Measurements from ENCODE around the gene LCN9.

The LCN9 gene

GRCh38 chr9:135689011-135689410 is 25.9 kb downstream of the LCN9 start:
- no peak overlapping the region for H3K27ac ChIP-seq (replicated peaks)
- TF ChIP-seq GABPA (IDR thresholded peaks at IDR 0.05; ENCODE audit: low read depth) (no peak), CTCF (IDR thresholded peaks at IDR 0.05; ENCODE audit: insufficient read depth, low read length) (no peak), SPI1 (IDR thresholded peaks at IDR 0.05; ENCODE audit: borderline replicate concordance, low read depth) (no peak)
- TF ChIP-seq, protein P1, sequence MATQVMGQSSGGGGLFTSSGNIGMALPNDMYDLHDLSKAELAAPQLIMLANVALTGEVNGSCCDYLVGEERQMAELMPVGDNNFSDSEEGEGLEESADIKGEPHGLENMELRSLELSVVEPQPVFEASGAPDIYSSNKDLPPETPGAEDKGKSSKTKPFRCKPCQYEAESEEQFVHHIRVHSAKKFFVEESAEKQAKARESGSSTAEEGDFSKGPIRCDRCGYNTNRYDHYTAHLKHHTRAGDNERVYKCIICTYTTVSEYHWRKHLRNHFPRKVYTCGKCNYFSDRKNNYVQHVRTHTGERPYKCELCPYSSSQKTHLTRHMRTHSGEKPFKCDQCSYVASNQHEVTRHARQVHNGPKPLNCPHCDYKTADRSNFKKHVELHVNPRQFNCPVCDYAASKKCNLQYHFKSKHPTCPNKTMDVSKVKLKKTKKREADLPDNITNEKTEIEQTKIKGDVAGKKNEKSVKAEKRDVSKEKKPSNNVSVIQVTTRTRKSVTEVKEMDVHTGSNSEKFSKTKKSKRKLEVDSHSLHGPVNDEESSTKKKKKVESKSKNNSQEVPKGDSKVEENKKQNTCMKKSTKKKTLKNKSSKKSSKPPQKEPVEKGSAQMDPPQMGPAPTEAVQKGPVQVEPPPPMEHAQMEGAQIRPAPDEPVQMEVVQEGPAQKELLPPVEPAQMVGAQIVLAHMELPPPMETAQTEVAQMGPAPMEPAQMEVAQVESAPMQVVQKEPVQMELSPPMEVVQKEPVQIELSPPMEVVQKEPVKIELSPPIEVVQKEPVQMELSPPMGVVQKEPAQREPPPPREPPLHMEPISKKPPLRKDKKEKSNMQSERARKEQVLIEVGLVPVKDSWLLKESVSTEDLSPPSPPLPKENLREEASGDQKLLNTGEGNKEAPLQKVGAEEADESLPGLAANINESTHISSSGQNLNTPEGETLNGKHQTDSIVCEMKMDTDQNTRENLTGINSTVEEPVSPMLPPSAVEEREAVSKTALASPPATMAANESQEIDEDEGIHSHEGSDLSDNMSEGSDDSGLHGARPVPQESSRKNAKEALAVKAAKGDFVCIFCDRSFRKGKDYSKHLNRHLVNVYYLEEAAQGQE (IDR thresholded peaks at IDR 0.05; ENCODE audit: insufficient replicate concordance, low read depth), result no peak
- no peaks in the 10 kb centered on the region for H3K27me3 ChIP-seq (ENCODE audit: insufficient read depth, poor library complexity, severe bottlenecking)
- H3K4me3 ChIP-seq (replicated peaks; ENCODE audit: insufficient read depth, low read length), result no peak overlapping the region
- no peak for DNase-seq (ENCODE audit: low read depth in 1 of 2, low spot score in 1 of 2)

- H3K27ac ChIP-seq (replicated peaks), result no peak overlapping the region
- no peak overlapping the region for H3K4me3 ChIP-seq (replicated peaks; ENCODE audit: insufficient read depth, low read length)
- no peak for DNase-seq (ENCODE audit: low read depth in 1 of 2, low spot score in 1 of 2)
- no peaks in the 10 kb centered on the region for H3K27me3 ChIP-seq (ENCODE audit: insufficient read depth, poor library complexity, severe bottlenecking)
- no peak for TF ChIP-seq POLR2AphosphoS5 (IDR thresholded peaks at IDR 0.05; ENCODE audit: low read depth)
Observed at GRCh38 chr9:135690836-135691570, 27.9 kb downstream of the LCN9 start.

GRCh38 chr9:135692410-135692809 is 29.3 kb downstream of the LCN9 start:
- no peak for DNase-seq (ENCODE audit: low read depth in 1 of 2, low spot score in 1 of 2)
- H3K27me3 ChIP-seq (ENCODE audit: insufficient read depth, poor library complexity, severe bottlenecking), result no peaks in the 10 kb centered on the region
- TF ChIP-seq, protein P1 (IDR thresholded peaks at IDR 0.05; ENCODE audit: insufficient replicate concordance, low read depth), result no peak
- no peak for TF ChIP-seq CTCF (IDR thresholded peaks at IDR 0.05; ENCODE audit: insufficient read depth, low read length)
- no peak for TF ChIP-seq GABPA (IDR thresholded peaks at IDR 0.05; ENCODE audit: low read depth)
- no peak for TF ChIP-seq SPI1 (IDR thresholded peaks at IDR 0.05; ENCODE audit: borderline replicate concordance, low read depth)
- no peak for TF ChIP-seq POLR2AphosphoS5 (IDR thresholded peaks at IDR 0.05; ENCODE audit: low read depth)
- H3K4me3 ChIP-seq (replicated peaks; ENCODE audit: insufficient read depth, low read length), result no peak overlapping the region
- H3K27ac ChIP-seq (replicated peaks), result no peak overlapping the region

DNA sequence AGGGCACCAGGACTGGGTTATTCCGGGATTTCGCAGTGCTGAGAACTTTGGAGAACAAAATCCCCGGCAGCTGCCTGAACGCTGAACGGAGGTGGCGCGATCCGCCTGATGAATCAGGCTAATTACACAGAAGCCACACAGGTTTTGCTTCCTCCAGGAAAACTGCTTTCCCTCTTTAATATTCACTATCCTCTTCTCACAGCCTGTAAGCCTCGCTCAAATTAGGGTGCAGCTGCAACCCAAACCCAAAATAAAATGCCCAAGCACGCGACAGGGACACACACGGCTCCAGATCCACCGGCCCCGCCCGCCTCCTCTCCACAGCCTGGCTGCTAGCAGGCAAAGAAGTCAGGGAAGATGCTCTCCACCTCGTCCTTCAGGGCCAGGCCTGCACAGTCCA is 30.2 kb downstream of the LCN9 start:
- no peak overlapping the region for H3K27ac ChIP-seq (replicated peaks)
- no peak overlapping the region for H3K4me3 ChIP-seq (replicated peaks; ENCODE audit: insufficient read depth, low read length)
- no peak for DNase-seq (ENCODE audit: low read depth in 1 of 2, low spot score in 1 of 2)
- H3K27me3 ChIP-seq (ENCODE audit: insufficient read depth, poor library complexity, severe bottlenecking), result no peaks in the 10 kb centered on the region
- TF ChIP-seq SPI1 (IDR thresholded peaks at IDR 0.05; ENCODE audit: borderline replicate concordance, low read depth) (no peak), CTCF (IDR thresholded peaks at IDR 0.05; ENCODE audit: insufficient read depth, low read length) (no peak)

Data from HL-60 (cell line).